ENCODE results near the gene PGLYRP4.

PGLYRP4 gene, protein sequence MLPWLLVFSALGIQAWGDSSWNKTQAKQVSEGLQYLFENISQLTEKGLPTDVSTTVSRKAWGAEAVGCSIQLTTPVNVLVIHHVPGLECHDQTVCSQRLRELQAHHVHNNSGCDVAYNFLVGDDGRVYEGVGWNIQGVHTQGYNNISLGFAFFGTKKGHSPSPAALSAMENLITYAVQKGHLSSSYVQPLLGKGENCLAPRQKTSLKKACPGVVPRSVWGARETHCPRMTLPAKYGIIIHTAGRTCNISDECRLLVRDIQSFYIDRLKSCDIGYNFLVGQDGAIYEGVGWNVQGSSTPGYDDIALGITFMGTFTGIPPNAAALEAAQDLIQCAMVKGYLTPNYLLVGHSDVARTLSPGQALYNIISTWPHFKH

GRCh38 chr1:153348511-153349362 lies at the start of gene PGLYRP4:
Gene PGLYRP4, minus strand, starts transcription at chr1:153348841. Its CDS starts 909 bp downstream, at chr1:153347932.
- DNase-seq (ENCODE audit: low read depth in 2 of 2): no peak

DNA sequence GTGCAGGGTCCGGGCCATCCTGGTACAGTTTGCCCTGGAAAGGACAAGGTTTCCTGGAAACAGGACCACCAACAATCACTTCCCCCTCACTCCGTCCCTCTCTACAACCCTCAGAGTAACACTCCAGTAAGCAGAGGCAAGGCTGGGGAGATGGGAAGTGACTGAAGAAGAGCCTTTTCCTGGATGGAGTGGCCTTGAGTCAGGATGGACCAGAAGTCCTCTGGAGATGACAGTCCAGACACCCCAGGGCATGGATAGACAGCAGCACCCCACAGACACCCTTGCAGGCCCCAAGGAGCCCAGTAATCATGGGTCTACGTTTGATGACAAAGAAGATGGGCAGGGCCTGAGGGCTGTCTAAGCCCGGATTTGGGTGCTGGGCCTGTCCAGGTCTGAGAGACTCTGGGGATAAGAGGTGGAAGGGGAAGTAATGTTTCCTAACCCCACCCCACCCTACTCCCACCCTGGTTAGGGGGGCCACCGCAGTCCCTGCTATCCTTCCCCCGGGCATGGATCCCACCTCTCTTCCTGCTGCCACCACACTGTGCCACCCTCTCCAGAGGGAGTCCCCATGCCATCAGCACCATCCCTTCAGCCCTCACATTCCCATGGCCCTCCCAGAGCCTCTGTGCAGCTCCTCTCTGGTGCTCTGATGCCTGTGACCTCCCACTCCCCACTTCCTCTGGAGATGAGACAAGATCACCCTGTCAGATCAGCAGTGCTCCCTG lies 49.4 kb upstream of the PGLYRP4 start:
- no peak for DNase-seq (ENCODE audit: low read depth in 2 of 2)

GRCh38 chr1:153397051-153397923 lies 48.6 kb upstream of the PGLYRP4 start:
- no peak for DNase-seq (ENCODE audit: low read depth in 2 of 2)

GRCh38 chr1:153396461-153396860 lies 47.8 kb upstream of the PGLYRP4 start:
- DNase-seq (ENCODE audit: low read depth in 2 of 2): no peak

- DNase-seq (ENCODE audit: low read depth in 2 of 2): no peak
Observed at GRCh38 chr1:153395776-153396175, 47.1 kb upstream of the PGLYRP4 start.

DNA sequence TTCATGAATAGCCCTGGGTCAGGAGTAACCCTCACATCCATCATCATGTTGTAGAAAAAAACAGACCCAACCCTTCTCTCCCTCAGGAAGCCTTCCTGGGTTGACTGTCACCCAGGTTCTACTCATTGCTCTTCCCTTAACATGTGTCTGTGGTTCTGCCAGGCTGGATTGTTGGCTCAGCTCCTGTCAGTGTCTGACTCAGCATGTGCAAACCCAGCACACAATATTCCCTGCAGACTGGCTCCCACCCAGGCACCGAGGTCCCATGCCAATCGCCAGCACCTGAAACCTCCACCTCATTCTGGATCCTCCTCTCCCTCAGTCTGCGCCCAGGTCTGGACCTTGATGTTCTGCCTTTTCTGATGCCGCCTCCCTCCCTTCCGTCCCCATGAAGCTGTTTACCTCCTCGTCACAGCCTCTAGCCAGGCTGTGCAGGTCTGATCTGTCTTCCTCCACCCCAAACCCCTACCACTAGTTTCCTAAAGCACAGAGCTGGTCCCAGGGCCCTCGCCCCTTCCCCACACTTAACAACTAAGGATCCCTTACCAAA lies 46.6 kb upstream of the PGLYRP4 start:
- no peak for DNase-seq (ENCODE audit: low read depth in 2 of 2)

DNA sequence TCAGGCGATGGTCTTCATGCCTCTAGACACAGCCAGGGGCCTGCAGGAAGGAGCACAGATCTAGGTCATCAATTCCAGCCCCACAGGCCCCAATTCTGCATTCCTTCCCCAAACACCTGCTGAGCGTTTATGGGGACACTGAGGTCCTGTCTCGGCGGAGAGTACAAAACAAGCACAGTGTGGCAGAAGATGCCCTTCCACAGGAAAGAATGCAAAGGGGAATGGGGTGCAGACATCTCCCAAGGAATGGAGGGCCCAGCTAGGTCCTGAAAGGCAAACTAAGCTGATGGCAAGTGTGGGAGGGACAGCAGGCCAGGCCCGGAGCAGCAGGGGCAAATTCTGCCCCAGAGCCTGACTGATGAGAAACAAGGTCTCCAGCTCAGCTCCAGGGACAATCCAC lies 45.8 kb upstream of the PGLYRP4 start:
- DNase-seq (ENCODE audit: low read depth in 2 of 2): no peak

DNA sequence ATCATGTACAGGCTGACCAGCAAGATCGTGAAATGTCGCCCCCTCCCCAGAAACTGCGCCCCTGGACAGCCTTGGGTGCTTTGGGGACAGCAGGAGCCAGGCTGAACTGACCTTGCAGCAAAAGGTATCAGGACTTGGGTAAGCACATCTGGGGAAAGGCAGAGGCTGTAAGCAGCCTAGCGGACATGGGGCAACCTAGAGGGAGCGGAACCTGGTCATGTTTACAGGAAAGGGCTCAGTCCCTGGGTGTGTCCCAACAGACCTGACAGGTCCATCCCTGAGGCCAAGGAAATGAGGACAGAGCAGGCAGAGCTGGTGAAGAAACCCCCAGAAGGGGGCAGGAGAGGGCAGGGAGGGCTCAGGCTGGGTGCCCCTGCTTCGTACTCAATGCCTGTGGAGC lies 45.3 kb upstream of the PGLYRP4 start:
- no peak for DNase-seq (ENCODE audit: low read depth in 2 of 2)

DNA sequence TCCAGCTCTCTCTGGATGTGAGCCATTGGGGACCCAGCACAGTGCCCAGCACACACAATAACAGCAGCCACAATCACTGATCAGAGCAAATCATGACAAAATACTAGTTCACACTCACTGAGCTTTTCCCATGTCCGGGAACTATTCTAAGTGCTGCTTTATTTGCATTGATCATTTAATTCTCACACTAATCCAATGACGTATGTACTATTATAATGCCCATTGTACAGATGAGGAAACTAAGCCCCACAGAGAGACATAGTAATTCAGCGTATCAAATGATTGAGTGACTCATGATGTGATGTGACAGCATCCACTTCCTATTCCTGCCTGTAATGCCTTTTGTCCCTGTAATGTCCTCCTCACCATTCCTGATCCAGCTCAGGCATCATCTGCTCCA lies 44.2 kb upstream of the PGLYRP4 start:
- DNase-seq (ENCODE audit: low read depth in 2 of 2): no peak

DNA sequence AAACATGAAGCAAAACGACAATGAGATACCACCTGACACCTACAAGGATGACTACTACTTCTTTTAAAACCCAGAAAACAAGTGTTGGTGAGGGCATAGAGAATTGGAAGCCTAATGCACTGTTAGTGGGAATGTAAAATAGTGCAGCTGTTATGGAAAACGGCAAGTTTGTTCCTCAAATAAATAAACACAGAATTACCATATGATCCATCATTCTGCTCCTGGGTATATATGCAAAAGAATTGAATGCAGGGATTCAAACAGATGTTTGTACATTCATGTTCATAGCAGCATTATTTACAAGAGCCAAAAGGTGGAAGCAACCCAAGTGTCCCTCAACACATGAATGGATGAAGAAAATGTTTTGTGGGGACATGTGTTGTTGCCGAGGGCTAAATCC lies 43.6 kb upstream of the PGLYRP4 start:
- DNase-seq (ENCODE audit: low read depth in 2 of 2): no peak

- DNase-seq (ENCODE audit: low read depth in 2 of 2): no peak
Observed at GRCh38 chr1:153390938-153391710, 42.5 kb upstream of the PGLYRP4 start, which contains the start of gene S100A8. Gene S100A8, minus strand, starts transcription at chr1:153391073. Its CDS starts 538 bp downstream, at chr1:153390535.

GRCh38 chr1:153389973-153390879 lies 41.6 kb upstream of the PGLYRP4 start:
- no peak for DNase-seq (ENCODE audit: low read depth in 2 of 2)

DNA sequence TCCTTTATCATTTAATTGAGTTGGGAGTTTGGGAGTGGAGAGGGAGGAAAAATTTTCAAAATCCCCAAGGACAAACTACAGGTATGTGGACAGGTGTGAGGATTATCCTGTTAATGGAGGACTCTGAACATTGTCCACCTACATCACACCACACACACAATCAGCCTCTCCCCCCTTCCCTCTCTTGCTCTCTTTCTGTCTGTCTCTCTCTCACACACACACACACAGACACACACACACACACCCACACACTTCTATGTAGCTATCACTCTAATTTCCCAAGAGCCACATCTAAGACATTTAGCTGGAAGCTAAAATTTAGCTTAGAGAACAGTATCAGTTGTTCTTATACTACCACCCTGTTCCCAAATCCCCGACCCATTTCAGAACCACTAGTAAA lies 40.8 kb upstream of the PGLYRP4 start:
- DNase-seq (ENCODE audit: low read depth in 2 of 2): no peak

- no peak for DNase-seq (ENCODE audit: low read depth in 2 of 2)
Observed at GRCh38 chr1:153387785-153388184, 39.1 kb upstream of the PGLYRP4 start.

DNA sequence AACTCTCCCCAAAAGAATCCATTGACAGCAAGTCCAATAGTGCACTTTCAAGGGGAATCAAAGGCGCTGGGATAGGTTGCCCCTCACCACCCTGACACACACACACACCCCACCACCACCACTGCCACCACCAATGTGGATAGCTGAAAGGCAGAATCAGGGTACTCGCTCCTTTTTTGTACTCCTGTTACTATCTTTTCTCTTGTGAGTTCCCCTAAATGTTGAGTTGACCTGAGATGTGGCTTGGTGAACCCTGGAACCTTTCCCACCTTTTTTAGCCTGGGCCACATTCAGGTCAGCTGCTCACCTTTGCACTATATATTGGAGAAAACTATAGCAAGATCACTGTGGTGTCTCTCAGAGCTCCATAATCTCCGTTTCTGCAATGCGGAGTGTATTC lies 38.4 kb upstream of the PGLYRP4 start:
- DNase-seq (ENCODE audit: low read depth in 2 of 2): no peak

GRCh38 chr1:153386500-153386901 lies 37.9 kb upstream of the PGLYRP4 start:
- DNase-seq (ENCODE audit: low read depth in 2 of 2): no peak

GRCh38 chr1:153384958-153385580 lies 36.4 kb upstream of the PGLYRP4 start:
- no peak for DNase-seq (ENCODE audit: low read depth in 2 of 2)

GRCh38 chr1:153380711-153381110 lies 32.1 kb upstream of the PGLYRP4 start:
- no peak for DNase-seq (ENCODE audit: low read depth in 2 of 2)

DNA sequence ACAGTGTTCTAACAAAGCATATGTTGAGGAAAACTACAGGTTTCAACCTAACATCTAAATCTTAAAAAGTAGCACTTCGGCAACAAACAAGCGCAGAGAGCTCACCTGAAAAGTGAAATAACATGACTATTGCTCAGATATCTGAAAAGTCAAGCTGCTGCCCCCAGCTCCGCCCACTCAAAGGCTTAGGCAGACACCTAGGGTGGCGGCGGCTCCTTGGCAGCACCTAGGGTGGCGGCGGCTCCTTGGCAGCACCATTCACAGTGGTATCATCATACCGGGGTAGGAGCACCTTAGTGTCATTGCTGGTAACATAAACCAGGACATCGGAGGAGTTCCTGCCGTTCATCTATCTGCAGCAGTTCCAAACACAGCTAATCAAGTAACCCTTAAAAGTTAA lies 30.9 kb upstream of the PGLYRP4 start:
- DNase-seq (ENCODE audit: low read depth in 2 of 2): no peak

Data from stimulated activated CD4-positive, alpha-beta T cell treated with anti-CD3 and anti-CD28 coated beads, Interleukin-15, amount 100 ng/mL, for 48 hours (primary cell).